PFSK-1 (cell line): ENCODE data around the gene KLHL42.

Experiments
- FOXP2 ChIP-seq: optimal IDR thresholded peaks from 2 replicates; pipeline ENCODE3; 2011; ENCODE audit warnings: borderline replicate concordance, control low read depth, inconsistent platforms; ENCODE audit not compliant: insufficient read depth; ENCODE audit errors: extremely low read length, extremely low read depth
- POLR2AphosphoS5 ChIP-seq: IDR thresholded peaks from 2 replicates; pipeline ENCODE4 v1.6.1; 2012; ENCODE audit warnings: low read depth, mild to moderate bottlenecking, control low read depth, low read length, moderate library complexity
- REST ChIP-seq, 2 experiments: IDR thresholded peaks; 2 replicates each; pipeline versions ENCODE4 v1.6.1 to v1.8.0; 2011 to 2012; ENCODE audit warnings: low read depth in 2 of 2, low read length in 2 of 2, control low read depth in 1 of 2, inconsistent platforms in 1 of 2, mild to moderate bottlenecking in 1 of 2, moderate library complexity in 1 of 2; ENCODE audit not compliant: insufficient read depth in 1 of 2
- SIN3A ChIP-seq: IDR thresholded peaks from 2 replicates; pipeline ENCODE4 v1.6.1; 2012; ENCODE audit warnings: mild to moderate bottlenecking, low read length, moderate library complexity, borderline replicate concordance; ENCODE audit not compliant: insufficient read depth
- TAF1 ChIP-seq: IDR thresholded peaks from 2 replicates; pipeline ENCODE4 v1.6.1; 2012; ENCODE audit warnings: low read length, control low read depth, borderline replicate concordance; ENCODE audit not compliant: insufficient read depth

Gene KLHL42

GRCh38 chr12:27808841-27809240 is 28.8 kb downstream of the KLHL42 start:
- TF ChIP-seq FOXP2 (no peak), SIN3A (no peak), REST (IDR thresholded peaks at IDR 0.05; ENCODE audit: insufficient read depth in 1 of 2, low read depth in 2 of 2, low read length in 2 of 2) (no peak), POLR2AphosphoS5 (no peak), TAF1 (no peak)

GRCh38 chr12:27810756-27811155 is 30.7 kb downstream of the KLHL42 start:
- no peak for TF ChIP-seq FOXP2
- TF ChIP-seq POLR2AphosphoS5: no peak
- TF ChIP-seq TAF1: no peak
- no peak for TF ChIP-seq REST (IDR thresholded peaks at IDR 0.05; ENCODE audit: insufficient read depth in 1 of 2, low read depth in 2 of 2, low read length in 2 of 2)
- TF ChIP-seq SIN3A: no peak

GRCh38 chr12:27812502-27812901 is 32.5 kb downstream of the KLHL42 start:
- TF ChIP-seq REST (IDR thresholded peaks at IDR 0.05; ENCODE audit: insufficient read depth in 1 of 2, low read depth in 2 of 2, low read length in 2 of 2) (no peak), TAF1 (no peak), SIN3A (no peak), POLR2AphosphoS5 (no peak), FOXP2 (no peak)

GRCh38 chr12:27814411-27814810 is 34.4 kb downstream of the KLHL42 start:
- no peak for TF ChIP-seq POLR2AphosphoS5
- no peak for TF ChIP-seq TAF1
- TF ChIP-seq REST (IDR thresholded peaks at IDR 0.05; ENCODE audit: insufficient read depth in 1 of 2, low read depth in 2 of 2, low read length in 2 of 2): no peak
- no peak for TF ChIP-seq FOXP2
- no peak for TF ChIP-seq SIN3A
